K562 (cell line): ENCODE measurements around the gene TMCC2. TPM values are rescaled to one million over a fixed set of nuclear protein-coding genes. Genes with fewer than 3 reads are reported as not detected.

ENCODE experiments used
- FOXA1 ChIP-seq: fragments of 450-650 bp; IDR thresholded peaks from 2 replicates; pipeline ENCODE4 v1.6.1; 2016; ENCODE audit warnings: mild to moderate bottlenecking, borderline replicate concordance
- HBP1 ChIP-seq: fragments of 450-650 bp; formaldehyde crosslinking; IDR thresholded peaks from 2 replicates; pipeline ENCODE4 v1.4.0; 2022; ENCODE audit warnings: missing genetic modification characterization
- KDM4B ChIP-seq, 2 experiments: fragments of 450-650 bp in 1 of 2; sonication (generic) in 1 of 2; IDR thresholded peaks; 2 replicates each; pipeline ENCODE4 v1.6.1; 2016 to 2017; ENCODE audit warnings: borderline replicate concordance in 2 of 2, antibody characterized with exemption in 1 of 2, low read depth in 1 of 2, mild to moderate bottlenecking in 1 of 2
- MCM3 ChIP-seq: fragments of 450-650 bp; IDR thresholded peaks from 2 replicates; pipeline ENCODE4 v1.6.1; 2016
- NCOA1 ChIP-seq: fragments of 450-650 bp; IDR thresholded peaks from 2 replicates; pipeline ENCODE4 v1.6.1; 2016; ENCODE audit warnings: low read depth
- NR2C1 ChIP-seq, 2 experiments: fragments of 450-650 bp; IDR thresholded peaks; 2 replicates each; pipeline ENCODE4 v1.6.1; 2017; ENCODE audit warnings: mild to moderate bottlenecking in 2 of 2, antibody characterized with exemption in 1 of 2, inconsistent platforms in 1 of 2, missing compliant biosample characterization in 1 of 2, missing genetic modification characterization in 1 of 2
- PCBP2 ChIP-seq: fragments of 200-400 bp; formaldehyde crosslinking; IDR thresholded peaks from 2 replicates; pipeline ENCODE4 v1.6.1; 2018; ENCODE audit warnings: low read length, low read depth, mild to moderate bottlenecking, moderate library complexity; ENCODE audit not compliant: poor library complexity, severe bottlenecking
- PML ChIP-seq: IDR thresholded peaks from 2 replicates; pipeline ENCODE4 v1.6.1; 2012; ENCODE audit warnings: low read length, inconsistent platforms
- POLR2H ChIP-seq: IDR thresholded peaks from 2 replicates; pipeline ENCODE4 v1.6.1; 2016; ENCODE audit warnings: missing genetic modification characterization, low read depth, mild to moderate bottlenecking, control low read depth, missing compliant biosample characterization, moderate library complexity
- RAD21 ChIP-seq, 2 experiments: fragments of 250-450 bp in 1 of 2; fragments of 450-650 bp in 1 of 2; sonication (Bioruptor Pico) in 1 of 2; formaldehyde crosslinking in 1 of 2; IDR thresholded peaks in 1 of 2; conservative IDR thresholded peaks in 1 of 2; 2 replicates each; pipeline versions ENCODE4 v1.4.0 to v1.8.0; 2020 to 2022; ENCODE audit warnings: mild to moderate bottlenecking in 2 of 2, moderate library complexity in 1 of 2
- RBFOX2 ChIP-seq: fragments of 200-400 bp; formaldehyde crosslinking; IDR thresholded peaks from 2 replicates; pipeline ENCODE4 v1.6.1; 2017; ENCODE audit warnings: low read depth, mild to moderate bottlenecking, low read length, moderate library complexity
- RBM15 ChIP-seq: fragments of 200-400 bp; formaldehyde crosslinking; IDR thresholded peaks from 2 replicates; pipeline ENCODE4 v1.6.1; 2018; ENCODE audit warnings: mild to moderate bottlenecking, low read length, moderate library complexity; ENCODE audit not compliant: insufficient read depth
- RBM22 ChIP-seq: fragments of 200-400 bp; formaldehyde crosslinking; IDR thresholded peaks from 2 replicates; pipeline ENCODE4 v1.6.1; 2018; ENCODE audit warnings: low read length, low read depth; ENCODE audit not compliant: poor library complexity, severe bottlenecking
- RBM25 ChIP-seq: fragments of 200-400 bp; formaldehyde crosslinking; IDR thresholded peaks from 2 replicates; pipeline ENCODE4 v1.6.1; 2018; ENCODE audit warnings: low read length, low read depth, moderate library complexity; ENCODE audit not compliant: severe bottlenecking
- REST ChIP-seq, 2 experiments: fragments of 450-650 bp; formaldehyde crosslinking in 1 of 2; IDR thresholded peaks; 2 replicates each; pipeline versions ENCODE4 v1.4.0 to v1.6.1; 2014 to 2020; ENCODE audit warnings: mild to moderate bottlenecking in 2 of 2, borderline replicate concordance in 1 of 2, low read depth in 1 of 2
- TAF15 ChIP-seq: fragments of 200-400 bp; formaldehyde crosslinking; IDR thresholded peaks from 2 replicates; pipeline ENCODE4 v1.6.1; 2017; ENCODE audit warnings: mild to moderate bottlenecking, low read depth, low read length, moderate library complexity
- ZNF175 ChIP-seq: fragments of 200-800 bp; sonication (Bioruptor generic); IDR thresholded peaks from 2 replicates; pipeline ENCODE4 v1.6.1; 2016; ENCODE audit warnings: low read depth, mild to moderate bottlenecking, missing genetic modification characterization, missing compliant biosample characterization
- ZNF75A ChIP-seq: fragments of 450-650 bp; formaldehyde crosslinking; IDR thresholded peaks from 2 replicates; pipeline ENCODE4 v1.4.0; 2020; ENCODE audit warnings: mild to moderate bottlenecking
- polyA plus RNA-seq, 8 experiments: library from polyadenylated mRNA; depleted of rRNA in 4 of 8; stranded (reverse) in 5 of 8; unstranded in 3 of 8; fragments of >200 nt; fragmentation: Nextera tagmentation in 2 of 8; fragmentation: Illumina TruSeq in 1 of 8; extraction: Ambion mirVana in 2 of 8; extraction: Trizol in 1 of 8; gene quantifications; 2 replicates each; pipeline versions ENCODE4 v1.2.1 to v1.2.3, GENCODE V29; 2011 to 2014; ENCODE audit warnings: inconsistent platforms in 1 of 8, missing spikeins in 1 of 8
- total RNA-seq, 7 experiments: library from RNA; depleted of rRNA in 6 of 7; stranded (reverse); fragments of >200 nt in 6 of 7; fragmentation: Illumina TruSeq in 2 of 7; extraction: Trizol in 2 of 7; gene quantifications; 2 replicates each; pipeline versions ENCODE4 v1.2.1 to v1.2.3, GENCODE V29; 2011 to 2021; ENCODE audit warnings: low replicate concordance in 1 of 7

The TMCC2 gene
- total and polyA plus RNA-seq, 9 of the 15 experiments (the other 6 are each of a cell fraction or from before 2014, with no cell fraction given): 0.06 to 1.8 (median 0.98) TPM

GRCh38 chr1:205267306-205267902 is 39.7 kb downstream of the TMCC2 start (continued):
- TF ChIP-seq ZNF175 (CRISPR knock-in tag) (peak; percentile 56; the same call in 1 of the 2 replicates), RBM25 (no peak), MCM3 (no peak), REST (IDR thresholded peaks at IDR 0.05; ENCODE audit: borderline replicate concordance) (no peak), REST (CRISPR knock-in tag; IDR thresholded peaks at IDR 0.05; ENCODE audit: low read depth) (no peak), PML (no peak), NR2C1 (IDR thresholded peaks at IDR 0.05) (no peak), NR2C1 (tag; IDR thresholded peaks at IDR 0.05) (peak; percentile 33; the same call in 1 of the 2 replicates), FOXA1 (no peak), RBM22 (no peak), RBFOX2 (0 out of 2 replicates have a peak, but pooled peaks have one; percentile 23), KDM4B (IDR thresholded peaks at IDR 0.05; ENCODE audit: borderline replicate concordance in 2 of 2, low read depth in 1 of 2) (no peak), HBP1 (no peak), NCOA1 (no peak), TAF15 (no peak), POLR2H (no peak), RAD21 (CRISPR knock-in tag; conservative IDR thresholded peaks at IDR 0.05 in 1 of 2, IDR thresholded peaks at IDR 0.05 in 1 of 2) (no peak), ZNF75A (CRISPR knock-in tag) (no peak), PCBP2 (no peak), RBM15 (no peak)
